Measurements from ENCODE around the gene FN3K.

GRCh38 chr17:82687375-82687861 lies 48.0 kb upstream of the FN3K start:
- no peak for TF ChIP-seq CTCF (IDR thresholded peaks at IDR 0.05)
- no peak for TF ChIP-seq EP300 (IDR thresholded peaks at IDR 0.05)

Measured in tibial nerve (tissue), 4 donors.